Measurements from ENCODE around the gene MYLK3. TPM values are rescaled to one million over a fixed set of nuclear protein-coding genes. Genes with fewer than 3 reads are reported as not detected.
A peak's percentile ranks its signal among the peaks of the same experiment; 100 is the strongest.

MYLK3 gene
- total and polyA plus RNA-seq, 3 donors from 2014 or later = 18.4 to 88.8 (median 63.4) TPM

GRCh38 chr16:46730801-46731690 lies 17.1 kb downstream of the MYLK3 start:
- WGBS, 2 donors = 83 to 86% methylated on average over 17 of the region's 17 CpGs

GRCh38 chr16:46730126-46730525 lies 18.0 kb downstream of the MYLK3 start:
- no peaks in the 10 kb centered on the region for H3K27me3 ChIP-seq
- 90 to 95% methylated on average over 8 of the region's 8 CpGs for WGBS, 2 donors
- no peaks in the 10 kb centered on the region for H3K36me3 ChIP-seq (ENCODE audit: low read depth, missing control alignments)

More at GRCh38 chr16:46730801-46731690, 17.1 kb downstream of the MYLK3 start:
- no peaks in the 10 kb centered on the region for H3K27me3 ChIP-seq
- H3K9me3 ChIP-seq = no peaks in the 10 kb centered on the region
- no peak overlapping the region for H3K27ac ChIP-seq
- peak; percentile 7 for DNase-seq
- H3K4me3 ChIP-seq = no peak overlapping the region
- peaks cover 4% of the 10 kb centered on the region for H3K4me1 ChIP-seq
- H3K36me3 ChIP-seq (ENCODE audit: low read depth, missing control alignments) = no peaks in the 10 kb centered on the region
- intact Hi-C loops (cut with DNase I; ENCODE audit: low total_unique reads) = no loop called here
- TF ChIP-seq CTCF (IDR thresholded peaks at IDR 0.05) = no peak
- no peak for TF ChIP-seq POLR2A (IDR thresholded peaks at IDR 0.05)

GRCh38 chr16:46729326-46729995 lies 18.7 kb downstream of the MYLK3 start:
- no peak overlapping the region for H3K27ac ChIP-seq
- 91% methylated on average over 5 to 7 of the region's 7 CpGs for WGBS, 2 donors
- peak; percentile 9 for DNase-seq
- no peaks in the 10 kb centered on the region for H3K9me3 ChIP-seq
- intact Hi-C loops (cut with DNase I; ENCODE audit: low total_unique reads) = no loop called here
- H3K27me3 ChIP-seq = no peaks in the 10 kb centered on the region
- no peak overlapping the region for H3K4me3 ChIP-seq
- TF ChIP-seq CTCF (IDR thresholded peaks at IDR 0.05) (no peak), POLR2A (IDR thresholded peaks at IDR 0.05) (no peak)
- peaks cover 4% of the 10 kb centered on the region for H3K4me1 ChIP-seq
- H3K36me3 ChIP-seq (ENCODE audit: low read depth, missing control alignments) = no peaks in the 10 kb centered on the region

More at GRCh38 chr16:46730126-46730525, 18.0 kb downstream of the MYLK3 start:
- Histone ChIP-seq H3K4me1 (peaks cover 4% of the 10 kb centered on the region), H3K4me3 (no peak overlapping the region), H3K27ac (no peak overlapping the region), H3K9me3 (no peaks in the 10 kb centered on the region)
- DNase-seq = peak; percentile 6
- TF ChIP-seq CTCF (IDR thresholded peaks at IDR 0.05) (no peak), POLR2A (IDR thresholded peaks at IDR 0.05) (no peak)
- intact Hi-C loops (cut with DNase I; ENCODE audit: low total_unique reads) = no loop called here

GRCh38 chr16:46728806-46729205 lies 19.3 kb downstream of the MYLK3 start:
- TF ChIP-seq POLR2A (IDR thresholded peaks at IDR 0.05) (no peak), CTCF (IDR thresholded peaks at IDR 0.05) (no peak)
- no peaks in the 10 kb centered on the region for H3K9me3 ChIP-seq
- WGBS, 2 donors = 83 to 85% methylated on average over 14 of the region's 14 CpGs
- H3K4me1 ChIP-seq = peaks cover 4% of the 10 kb centered on the region
- no peak overlapping the region for H3K4me3 ChIP-seq
- no peak overlapping the region for H3K27ac ChIP-seq
- no peaks in the 10 kb centered on the region for H3K36me3 ChIP-seq (ENCODE audit: low read depth, missing control alignments)
- DNase-seq = peak; percentile 10
- H3K27me3 ChIP-seq = no peaks in the 10 kb centered on the region
- intact Hi-C loops (cut with DNase I; ENCODE audit: low total_unique reads) = no loop called here
